OCI-LY7 (cell line): ENCODE measurements around the gene MED27.

Experiments
- EZH2phosphoT487 ChIP-seq: fragments of 200-600 bp; sonication (generic); IDR thresholded peaks from 2 replicates; pipeline ENCODE4 v1.6.1; 2018; ENCODE audit warnings: low read depth, borderline replicate concordance, mild to moderate bottlenecking, mixed run types, antibody characterized with exemption, low read length, moderate library complexity, mixed read lengths
- TF ChIP-seq, protein P1 (sequence below): fragments of 200-600 bp; sonication (generic); conservative IDR thresholded peaks from 2 replicates; pipeline ENCODE4 v1.5.1; 2014; ENCODE audit warnings: mild to moderate bottlenecking, antibody characterized with exemption, low read length, moderate library complexity, mixed read lengths

DNA sequence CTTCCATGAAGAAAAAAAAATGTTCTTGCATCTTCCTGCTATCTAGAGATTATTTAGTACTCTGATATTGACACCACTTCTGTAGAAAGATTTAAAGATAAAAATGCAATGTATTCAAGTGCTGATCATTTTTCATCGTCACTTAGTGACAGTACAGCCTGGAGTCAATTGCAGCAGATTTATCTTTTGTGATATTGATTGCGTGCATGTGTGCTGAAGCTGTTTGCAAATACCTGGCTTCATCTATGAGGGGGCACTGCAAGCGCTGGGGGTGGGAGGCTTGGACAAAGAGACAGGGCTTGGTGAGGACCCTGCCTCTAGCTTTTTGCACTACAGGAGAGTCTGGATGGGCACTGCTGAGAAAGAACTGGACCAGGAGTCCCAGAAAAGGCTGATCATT, 38.0 kb upstream of the MED27 start:
- TF ChIP-seq, protein P1, sequence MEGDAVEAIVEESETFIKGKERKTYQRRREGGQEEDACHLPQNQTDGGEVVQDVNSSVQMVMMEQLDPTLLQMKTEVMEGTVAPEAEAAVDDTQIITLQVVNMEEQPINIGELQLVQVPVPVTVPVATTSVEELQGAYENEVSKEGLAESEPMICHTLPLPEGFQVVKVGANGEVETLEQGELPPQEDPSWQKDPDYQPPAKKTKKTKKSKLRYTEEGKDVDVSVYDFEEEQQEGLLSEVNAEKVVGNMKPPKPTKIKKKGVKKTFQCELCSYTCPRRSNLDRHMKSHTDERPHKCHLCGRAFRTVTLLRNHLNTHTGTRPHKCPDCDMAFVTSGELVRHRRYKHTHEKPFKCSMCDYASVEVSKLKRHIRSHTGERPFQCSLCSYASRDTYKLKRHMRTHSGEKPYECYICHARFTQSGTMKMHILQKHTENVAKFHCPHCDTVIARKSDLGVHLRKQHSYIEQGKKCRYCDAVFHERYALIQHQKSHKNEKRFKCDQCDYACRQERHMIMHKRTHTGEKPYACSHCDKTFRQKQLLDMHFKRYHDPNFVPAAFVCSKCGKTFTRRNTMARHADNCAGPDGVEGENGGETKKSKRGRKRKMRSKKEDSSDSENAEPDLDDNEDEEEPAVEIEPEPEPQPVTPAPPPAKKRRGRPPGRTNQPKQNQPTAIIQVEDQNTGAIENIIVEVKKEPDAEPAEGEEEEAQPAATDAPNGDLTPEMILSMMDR, result no peak
- TF ChIP-seq EZH2phosphoT487, result no peak
